Adrenal gland (tissue), 5 donors: ENCODE measurements around the gene ORC2.

Experiments used
- POLR2A ChIP-seq, 2 donors: fragments of 450-650 bp; IDR thresholded peaks; one replicate each; pipeline ENCODE4 v1.6.1; 2017; ENCODE audit warnings: antibody characterized with exemption in 2 of 2, mild to moderate bottlenecking in 2 of 2, moderate library complexity in 1 of 2
- TF ChIP-seq, protein P1 (sequence below), 6 experiments: fragments of 450-650 bp in 4 of 6; fragments of 200-600 bp in 2 of 6; sonication (generic) in 1 of 6; IDR thresholded peaks; 1 replicate in 5 of 6; 2 replicates in 1 of 6; pipeline versions ENCODE4 v1.5.1 to v1.8.0; 2016 to 2021; ENCODE audit warnings: antibody characterized with exemption in 6 of 6, mild to moderate bottlenecking in 2 of 6, moderate library complexity in 1 of 6
- donor health status: DM: no; HTN: no; CAD: no.

DNA sequence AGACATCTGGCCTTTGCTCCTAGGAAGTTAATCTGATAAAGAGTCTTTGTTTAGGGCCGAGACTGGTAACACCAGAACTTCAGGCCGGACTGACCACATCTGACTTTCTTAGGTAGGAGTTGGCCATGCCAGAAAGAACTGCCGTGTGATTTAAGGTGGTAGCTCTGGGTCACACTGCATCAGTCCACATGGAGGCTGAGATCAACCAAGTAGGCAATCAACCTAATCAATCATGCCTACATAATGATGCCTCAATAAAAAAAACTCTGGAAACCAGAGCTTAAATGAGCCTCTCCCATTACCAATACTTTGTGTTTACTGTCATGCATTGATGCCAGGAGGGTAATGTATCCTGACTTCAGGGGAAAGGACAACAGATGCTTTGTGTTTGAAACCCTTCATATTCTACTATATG is 44.1 kb upstream of the ORC2 start:
- no peak for TF ChIP-seq POLR2A (IDR thresholded peaks at IDR 0.05)
- TF ChIP-seq, protein P1, sequence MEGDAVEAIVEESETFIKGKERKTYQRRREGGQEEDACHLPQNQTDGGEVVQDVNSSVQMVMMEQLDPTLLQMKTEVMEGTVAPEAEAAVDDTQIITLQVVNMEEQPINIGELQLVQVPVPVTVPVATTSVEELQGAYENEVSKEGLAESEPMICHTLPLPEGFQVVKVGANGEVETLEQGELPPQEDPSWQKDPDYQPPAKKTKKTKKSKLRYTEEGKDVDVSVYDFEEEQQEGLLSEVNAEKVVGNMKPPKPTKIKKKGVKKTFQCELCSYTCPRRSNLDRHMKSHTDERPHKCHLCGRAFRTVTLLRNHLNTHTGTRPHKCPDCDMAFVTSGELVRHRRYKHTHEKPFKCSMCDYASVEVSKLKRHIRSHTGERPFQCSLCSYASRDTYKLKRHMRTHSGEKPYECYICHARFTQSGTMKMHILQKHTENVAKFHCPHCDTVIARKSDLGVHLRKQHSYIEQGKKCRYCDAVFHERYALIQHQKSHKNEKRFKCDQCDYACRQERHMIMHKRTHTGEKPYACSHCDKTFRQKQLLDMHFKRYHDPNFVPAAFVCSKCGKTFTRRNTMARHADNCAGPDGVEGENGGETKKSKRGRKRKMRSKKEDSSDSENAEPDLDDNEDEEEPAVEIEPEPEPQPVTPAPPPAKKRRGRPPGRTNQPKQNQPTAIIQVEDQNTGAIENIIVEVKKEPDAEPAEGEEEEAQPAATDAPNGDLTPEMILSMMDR (IDR thresholded peaks at IDR 0.05) = no peak
